NCI-H524 (cell line): ENCODE measurements around the gene ANKRD18A.

Experiments used
- DNase-seq, 2 experiments: peaks; one replicate each; lab custom pipeline; 2025; lab: John Stamatoyannopoulos, UW

Gene ANKRD18A

GRCh38 chr9:38529317-38529716, 91.1 kb downstream of the ANKRD18A start:
- no peak for DNase-seq

GRCh38 chr9:38527503-38527902, 92.9 kb downstream of the ANKRD18A start:
- DNase-seq, result no peak

- DNase-seq, result no peak
These were observed 93.8 kb downstream of the ANKRD18A start for GRCh38 chr9:38526591-38526990.

GRCh38 chr9:38523121-38523520, 97.3 kb downstream of the ANKRD18A start:
- DNase-seq, result no peak

- DNase-seq, result no peak
These were observed 98.6 kb downstream of the ANKRD18A start for GRCh38 chr9:38521762-38522161.
